ENCODE measurements around the gene TBCK.
"Not testable (repeated sequence)": the region's sequence is repeated elsewhere in the genome, so short reads cannot be mapped to it uniquely, and the experiment has no call there.

The TBCK gene

DNA sequence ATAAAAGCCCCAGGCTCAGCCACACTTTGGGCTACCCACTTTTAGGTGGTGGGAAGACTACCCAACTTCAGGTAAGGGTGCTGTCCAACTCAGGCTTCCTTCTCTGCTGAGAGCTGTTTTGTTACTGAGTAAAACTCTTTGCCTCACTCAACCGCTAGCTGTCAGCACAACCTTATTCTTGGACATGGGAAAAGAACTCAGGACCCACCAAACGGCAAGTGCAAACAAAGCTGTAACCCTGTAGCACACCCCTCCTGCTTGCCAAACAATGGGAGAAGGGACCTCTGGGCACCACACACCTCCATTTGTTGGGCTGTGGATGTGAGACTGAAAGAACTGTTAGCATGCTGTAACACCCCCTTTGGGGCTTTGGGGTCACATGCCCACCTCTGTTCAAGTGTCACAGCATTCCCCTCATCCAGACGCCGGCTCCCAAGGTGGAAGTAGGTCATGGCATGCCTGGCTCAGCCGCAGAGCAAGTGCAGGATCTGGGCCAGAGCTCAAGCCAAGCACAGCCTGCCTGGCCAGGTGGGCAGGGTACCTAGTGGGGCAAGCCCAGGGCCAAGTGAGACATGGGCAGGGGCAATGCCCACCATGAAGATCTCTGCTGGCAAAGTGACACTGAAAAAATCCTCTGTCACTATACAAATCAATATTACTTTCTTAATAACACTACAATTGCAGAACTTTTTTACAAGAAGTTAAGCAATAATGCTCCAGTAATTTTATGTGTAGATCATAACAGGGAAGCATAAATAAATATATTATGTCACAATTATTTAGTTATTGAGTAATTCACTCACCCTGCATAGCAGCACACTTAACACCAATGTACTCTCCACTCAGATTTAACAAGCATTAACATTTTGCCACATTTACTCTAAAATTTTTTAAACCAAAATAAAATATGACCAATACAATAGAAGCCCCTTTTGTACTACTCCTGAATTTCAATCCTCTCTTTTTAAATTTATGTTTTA lies 107.2 kb downstream of the TBCK start:
- DNase-seq, result no peak

DNA sequence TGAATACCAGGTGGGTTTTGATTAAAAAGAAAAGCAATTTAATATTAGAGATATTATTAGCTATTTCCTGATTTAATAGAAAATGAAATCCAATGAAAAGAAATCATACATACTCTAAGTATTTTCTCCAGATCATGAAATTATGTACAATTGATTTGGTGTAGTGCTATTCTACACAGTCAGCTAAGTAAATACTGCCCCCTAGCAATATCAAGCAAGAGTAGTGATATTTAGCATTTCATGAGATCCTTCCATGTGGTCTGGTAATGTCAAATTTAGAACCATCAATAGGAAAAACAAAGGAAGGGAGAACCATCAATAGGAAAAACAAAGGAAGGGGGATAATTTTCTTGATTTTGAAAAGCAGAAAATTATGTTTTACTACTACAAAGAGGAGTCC lies 114.6 kb downstream of the TBCK start:
- DNase-seq, result no peak

DNA sequence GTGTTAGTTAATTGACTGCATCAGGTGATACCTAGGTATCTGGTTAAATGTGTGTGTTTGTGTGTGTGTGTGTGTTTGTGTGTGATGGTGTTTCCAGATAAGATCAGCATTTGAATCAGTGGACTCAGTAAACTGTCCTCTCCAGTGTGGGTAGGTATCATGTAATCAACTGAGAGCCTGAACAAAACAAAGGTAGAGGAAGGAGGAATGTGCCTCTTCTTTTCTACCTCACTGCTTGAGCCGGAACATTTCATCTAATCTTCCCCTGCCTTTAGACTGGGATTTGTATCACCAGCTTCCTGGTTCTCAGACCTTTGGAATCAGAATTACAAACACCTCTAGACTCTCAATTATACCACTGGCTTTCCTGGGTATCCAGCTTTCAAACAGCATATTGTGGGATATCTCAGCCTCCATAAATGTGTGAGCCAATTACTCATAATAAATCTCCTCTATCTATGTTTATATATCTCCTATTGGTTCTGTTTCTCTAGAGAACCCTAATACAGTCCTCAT lies 120.5 kb downstream of the TBCK start:
- no peak for DNase-seq

DNA sequence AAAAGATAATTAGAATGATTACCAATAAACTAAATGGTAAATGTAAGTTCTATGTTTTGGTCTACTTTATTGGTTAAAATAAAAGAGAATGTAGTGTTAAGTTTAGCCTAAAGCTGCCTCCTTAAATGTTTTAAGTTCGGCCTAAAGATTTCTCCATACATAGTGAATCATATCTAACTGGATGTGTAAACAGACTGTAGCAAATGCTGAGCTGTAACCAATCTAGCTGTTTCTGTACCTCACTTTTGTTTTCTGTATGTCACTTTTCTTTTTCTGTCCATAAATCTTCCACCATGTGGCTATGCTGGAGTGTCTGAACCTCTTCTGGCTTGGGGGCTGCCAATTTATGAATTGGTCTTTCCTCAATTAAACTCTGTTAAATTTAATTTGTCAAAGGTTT lies 121.2 kb downstream of the TBCK start:
- DNase-seq, result no peak

DNA sequence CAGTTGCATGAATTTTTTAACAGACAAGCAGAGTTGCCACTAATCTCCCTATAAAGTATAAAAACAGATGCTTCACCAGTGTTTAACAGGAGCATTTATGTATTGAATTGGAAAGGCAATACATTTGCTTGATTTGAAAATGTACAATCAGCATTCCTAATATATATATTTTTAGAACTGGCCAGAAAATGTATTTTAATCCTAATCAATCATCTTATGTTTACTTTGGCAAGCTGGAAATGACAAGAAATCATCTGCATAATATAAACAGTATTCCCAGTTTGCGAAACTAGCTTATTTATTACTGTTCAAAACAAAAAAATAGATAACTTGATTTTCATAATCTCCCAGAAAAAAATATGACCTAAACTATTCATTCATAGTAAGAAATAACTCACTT lies 123.9 kb downstream of the TBCK start:
- DNase-seq, result no peak

DNA sequence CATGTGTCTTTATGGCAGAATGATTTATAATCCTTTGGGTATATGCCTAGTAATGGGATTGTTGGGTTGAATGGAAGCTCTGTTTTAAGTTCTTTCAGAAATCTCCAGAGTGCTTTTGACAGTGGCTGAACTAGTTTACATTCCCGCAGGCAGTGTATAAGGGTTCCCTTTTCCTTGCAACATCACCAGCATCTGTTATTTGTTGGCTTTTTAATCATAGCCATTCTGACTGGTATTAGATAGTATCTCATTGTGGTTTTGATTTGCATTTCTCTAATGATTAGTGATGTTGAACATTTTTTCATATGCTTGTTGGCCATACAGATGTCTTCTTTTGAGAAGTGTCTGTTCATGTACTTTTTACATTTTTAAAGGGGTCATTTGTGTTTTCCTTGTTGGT lies 129.8 kb downstream of the TBCK start:
- no peak for DNase-seq

DNA sequence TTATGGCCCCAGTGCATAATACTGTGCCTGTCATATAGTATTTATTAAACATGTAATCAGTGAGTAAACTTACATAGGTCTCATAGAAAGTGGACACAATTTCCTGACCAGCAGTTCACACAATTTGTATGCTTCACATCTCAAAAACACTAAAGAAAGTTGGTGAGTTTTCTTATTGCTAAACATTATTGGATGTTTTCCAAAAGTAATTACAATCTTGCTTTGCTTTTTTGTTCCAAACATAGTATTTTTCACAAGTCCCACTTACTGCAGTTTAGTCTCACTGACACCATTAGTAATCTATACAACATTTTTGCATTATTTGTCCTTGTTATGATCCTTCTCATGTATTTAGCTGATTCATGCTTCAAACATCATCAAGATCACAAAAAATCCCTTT lies 132.5 kb downstream of the TBCK start:
- no peak for DNase-seq

DNA sequence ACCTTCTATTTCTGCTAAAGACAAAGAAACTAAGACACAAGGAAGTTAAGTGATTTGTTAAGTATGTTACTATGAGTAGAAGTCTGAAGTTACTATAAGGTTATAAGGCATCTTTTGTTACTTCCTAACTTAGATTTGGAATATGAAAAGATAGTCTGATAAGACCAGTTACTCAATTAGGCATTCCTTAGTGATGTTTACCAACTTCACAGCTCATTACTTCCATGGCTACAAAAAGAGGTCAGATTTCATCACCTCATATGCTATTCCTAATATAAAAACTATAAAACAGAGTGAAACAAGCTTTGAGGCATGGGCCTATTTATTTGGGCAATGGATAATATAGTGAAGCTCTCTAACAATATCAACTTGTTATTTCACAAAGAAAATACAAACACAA lies 143.1 kb downstream of the TBCK start:
- no peak for DNase-seq

DNA sequence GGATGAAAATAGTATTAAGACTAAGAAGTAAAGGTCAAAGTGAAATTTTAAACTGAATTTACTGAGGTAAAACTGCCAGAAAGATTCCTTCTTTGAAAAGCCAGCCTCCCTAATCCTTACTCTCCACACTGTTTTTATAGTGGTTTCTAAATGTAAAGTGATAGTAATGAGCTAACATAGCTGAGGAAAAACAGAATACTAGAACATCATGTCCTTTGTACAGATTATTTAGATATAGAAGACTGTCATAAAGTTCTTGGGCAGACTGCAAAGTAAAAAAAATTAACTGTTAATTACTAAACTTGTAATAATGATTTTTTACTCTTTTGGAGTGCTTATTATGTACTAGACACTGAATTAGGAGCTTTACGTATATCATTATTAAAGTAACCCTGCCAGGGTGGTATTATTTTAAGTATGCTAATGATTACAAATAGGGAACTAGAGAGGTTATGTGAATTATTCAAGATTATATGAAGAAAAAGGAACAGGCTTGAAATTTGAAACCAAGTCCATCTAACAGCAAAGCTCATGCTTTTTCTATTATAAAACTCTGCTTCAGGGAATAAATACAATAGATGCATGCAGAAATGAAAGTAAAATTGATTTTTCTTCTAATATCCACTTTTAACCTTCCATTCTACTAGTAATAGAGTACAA lies 150.5 kb downstream of the TBCK start:
- DNase-seq, result no peak

DNA sequence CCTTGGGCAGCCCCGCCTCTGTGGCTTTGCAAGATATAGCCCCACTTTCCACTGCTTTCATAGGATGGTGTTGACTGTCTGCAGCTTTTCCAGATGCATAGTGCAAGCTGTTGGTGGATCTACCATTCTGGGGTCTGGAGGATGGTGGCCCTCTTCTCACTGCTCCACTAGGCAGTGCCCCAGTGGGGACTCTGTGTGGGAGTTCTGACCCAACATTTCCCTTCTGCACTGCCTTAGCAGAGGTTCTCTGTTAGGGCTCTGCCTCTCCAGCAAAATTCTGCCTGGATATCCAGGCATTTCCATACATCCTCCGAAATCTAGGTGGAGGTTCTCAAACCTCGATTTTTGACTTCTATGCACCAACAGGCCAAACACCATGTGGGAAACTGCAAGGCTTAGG lies 153.7 kb downstream of the TBCK start:
- DNase-seq, result no peak

DNA sequence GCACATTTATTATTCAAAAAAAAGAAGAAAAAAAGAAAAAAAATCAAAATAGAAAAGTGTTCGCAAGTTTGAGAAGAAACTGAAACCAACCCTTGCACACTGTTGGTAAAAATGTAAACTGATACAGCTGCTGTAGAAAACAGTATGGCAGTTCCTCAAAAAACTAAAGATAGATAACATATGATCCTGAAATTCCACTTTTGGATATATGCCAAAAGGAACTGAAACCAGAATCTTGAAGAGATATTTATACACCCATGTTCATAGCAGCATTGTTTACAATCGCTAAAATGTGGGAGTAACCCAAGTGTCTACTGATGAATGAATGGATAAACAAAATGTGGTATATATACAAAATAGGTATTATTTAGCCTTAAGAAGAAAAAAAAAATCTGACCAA lies 155.4 kb downstream of the TBCK start:
- no peak for DNase-seq

DNA sequence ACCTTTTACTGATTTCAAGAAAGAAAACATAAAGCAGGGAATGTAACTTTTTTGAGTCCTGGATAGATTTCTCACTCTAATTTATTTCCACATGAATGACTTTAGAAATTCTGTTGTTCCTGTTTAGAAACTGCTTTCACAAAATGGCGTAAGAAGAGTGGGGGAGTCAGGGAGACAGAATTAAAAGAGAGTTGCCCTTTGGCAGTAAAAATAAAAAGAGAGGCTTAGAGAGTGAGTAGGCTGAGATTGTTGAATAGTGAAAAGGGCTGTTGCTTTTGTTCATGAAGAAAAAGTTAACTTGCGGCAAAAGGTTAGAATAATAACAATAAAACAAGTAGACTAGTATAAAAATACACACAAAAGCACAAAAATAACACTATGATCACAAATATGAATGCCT lies 166.1 kb downstream of the TBCK start:
- DNase-seq, result no peak

DNA sequence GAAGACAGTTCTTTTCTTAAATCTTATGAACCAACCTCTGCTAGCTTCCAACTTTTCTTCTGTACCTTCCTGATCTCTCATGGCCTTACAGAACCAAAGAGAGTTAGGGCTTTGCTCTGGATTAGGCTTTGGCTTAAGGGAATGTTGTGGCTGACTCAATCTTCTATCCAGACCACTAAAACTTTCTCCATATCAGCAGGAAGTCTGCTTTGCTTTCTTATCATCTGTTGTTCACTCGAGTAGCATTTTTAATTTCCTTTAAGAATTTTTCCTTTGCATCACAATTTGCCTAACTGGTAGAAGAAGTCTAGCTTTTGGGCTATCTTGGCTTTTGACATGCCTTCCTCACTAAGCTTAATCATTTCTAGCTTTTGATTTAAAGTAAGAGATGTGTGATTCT lies 167.0 kb downstream of the TBCK start:
- no peak for DNase-seq

DNA sequence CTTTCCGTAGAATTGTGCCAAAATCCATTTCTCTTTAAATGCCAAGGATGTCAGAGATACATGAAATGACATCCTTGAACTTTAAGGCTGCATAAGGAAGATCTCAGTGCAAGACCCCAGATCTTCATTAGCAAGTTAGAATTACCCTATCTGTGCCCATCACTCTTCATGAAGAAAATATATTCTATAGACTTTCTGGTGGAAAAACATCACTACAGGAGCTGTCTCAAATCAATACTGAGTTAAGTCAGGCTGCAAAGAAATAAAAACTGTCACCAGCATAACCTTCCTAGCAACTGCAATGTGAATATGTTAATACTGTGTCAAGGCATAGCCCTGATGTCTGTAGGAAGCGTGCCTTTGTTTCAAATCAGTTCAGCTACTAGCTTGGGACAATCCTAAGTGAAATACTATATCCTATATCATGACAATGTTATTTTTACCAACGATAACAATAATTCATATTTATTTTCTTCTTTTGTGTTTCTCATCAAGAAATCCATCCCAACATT lies 173.3 kb downstream of the TBCK start:
- no peak for DNase-seq

DNA sequence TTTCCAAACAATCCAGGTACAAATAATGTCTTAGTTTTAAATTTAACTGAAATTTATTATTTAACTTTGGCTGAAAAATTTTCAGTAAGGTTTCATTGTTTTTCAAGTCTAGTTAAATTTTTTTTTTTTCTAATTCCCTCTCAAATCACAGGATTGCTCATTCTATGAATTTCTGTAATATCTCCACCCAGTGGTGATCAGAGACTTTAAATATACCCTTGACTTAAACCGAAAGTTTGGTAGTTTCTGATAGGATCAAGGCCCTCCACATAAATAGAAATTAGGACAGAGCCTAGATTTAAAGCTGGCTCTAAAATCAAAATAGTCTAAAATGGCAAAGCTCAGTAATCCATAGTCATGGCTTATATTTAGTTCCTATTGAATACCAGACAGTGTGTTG lies 175.4 kb downstream of the TBCK start:
- DNase-seq, result no peak

DNA sequence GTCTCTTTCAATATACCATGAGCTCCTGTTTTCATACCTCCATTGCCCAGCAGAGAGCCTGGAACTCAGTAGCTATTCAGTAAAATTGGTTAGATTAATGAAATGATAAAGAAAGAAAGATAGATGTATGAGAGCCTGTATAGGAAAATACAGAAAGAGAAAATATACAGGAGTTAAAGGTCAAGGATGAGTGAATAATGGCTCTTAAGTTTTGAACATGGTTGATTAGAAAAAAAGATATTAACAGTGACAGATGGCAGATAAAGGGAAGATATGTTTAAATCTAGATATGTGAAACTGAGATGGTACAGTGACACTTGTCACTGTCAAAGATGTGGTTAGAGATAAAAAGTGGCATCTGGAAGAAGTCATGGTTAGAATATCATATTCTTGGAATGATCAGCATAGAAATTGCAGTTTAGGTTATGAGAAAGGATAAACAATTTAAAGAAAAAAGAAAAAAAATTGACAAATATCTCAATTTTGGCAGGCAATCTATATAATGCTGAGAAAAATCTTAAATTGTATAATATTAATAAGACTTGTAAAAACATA lies 179.2 kb downstream of the TBCK start:
- no peak for DNase-seq

DNA sequence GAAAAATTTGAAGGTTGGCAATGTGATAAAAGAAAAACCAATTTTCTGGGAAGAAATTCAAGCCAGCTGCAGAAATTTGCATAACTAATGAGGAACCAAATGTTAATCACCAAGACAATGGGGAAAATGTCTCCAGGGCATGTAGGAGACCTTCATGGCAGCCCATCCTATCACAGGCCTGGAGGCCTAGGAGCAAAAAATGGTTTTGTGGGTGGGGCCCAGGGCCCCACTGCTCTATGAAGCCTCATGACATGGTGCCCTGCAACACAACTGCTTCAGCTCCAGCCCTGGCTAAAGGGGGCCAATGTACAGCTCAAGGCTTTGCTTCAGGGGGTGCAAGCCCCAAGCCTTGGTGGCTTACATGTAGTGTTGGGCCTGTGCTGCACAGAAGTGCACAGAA lies 184.0 kb downstream of the TBCK start:
- DNase-seq, result no peak

DNA sequence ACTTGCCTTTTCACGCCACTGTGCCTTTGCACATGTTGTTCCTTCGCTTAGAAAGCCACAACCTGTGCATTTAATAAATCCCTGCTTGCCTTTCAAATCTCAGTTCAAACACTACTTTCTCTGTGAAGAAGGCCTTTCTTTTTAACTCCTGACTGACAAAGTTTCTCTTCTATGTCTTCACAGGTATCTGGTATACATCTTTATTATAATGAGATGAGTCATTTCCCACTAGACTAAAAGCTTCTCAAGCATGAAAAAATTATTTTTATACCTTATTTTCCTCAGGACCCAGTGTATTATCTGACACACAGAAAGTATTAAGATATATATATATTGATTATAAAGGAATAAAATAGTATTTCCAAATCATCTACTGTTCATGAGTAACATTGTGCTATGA lies 189.9 kb downstream of the TBCK start:
- DNase-seq, result no peak

DNA sequence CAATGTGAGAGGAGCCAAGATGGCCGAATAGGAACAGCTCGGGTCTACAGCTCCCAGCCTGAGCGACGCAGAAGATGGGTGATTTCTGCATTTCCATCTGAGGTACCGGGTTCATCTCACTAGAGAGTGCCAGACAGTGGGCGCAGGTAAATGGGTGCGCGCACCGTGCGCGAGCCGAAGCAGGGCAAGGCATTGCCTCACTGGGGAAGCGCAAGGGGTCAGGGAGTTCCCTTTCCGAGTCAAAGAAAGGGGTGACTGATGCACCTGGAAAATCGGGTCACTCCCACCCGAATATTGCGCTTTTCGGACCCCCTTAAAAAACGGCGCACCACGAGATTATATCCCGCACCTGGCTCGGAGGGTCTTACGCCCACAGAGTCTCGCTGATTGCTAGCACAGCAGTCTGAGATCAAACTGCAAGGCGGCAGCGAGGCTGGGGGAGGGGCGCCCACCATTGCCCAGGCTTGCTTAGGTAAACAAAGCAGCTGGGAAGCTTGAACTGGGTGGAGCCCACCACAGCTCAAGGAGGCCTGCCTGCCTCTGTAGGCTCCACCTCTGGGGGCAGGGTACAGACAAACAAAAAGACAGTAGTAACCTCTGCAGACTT lies 196.0 kb downstream of the TBCK start:
- not testable (repeated sequence) for DNase-seq

DNA sequence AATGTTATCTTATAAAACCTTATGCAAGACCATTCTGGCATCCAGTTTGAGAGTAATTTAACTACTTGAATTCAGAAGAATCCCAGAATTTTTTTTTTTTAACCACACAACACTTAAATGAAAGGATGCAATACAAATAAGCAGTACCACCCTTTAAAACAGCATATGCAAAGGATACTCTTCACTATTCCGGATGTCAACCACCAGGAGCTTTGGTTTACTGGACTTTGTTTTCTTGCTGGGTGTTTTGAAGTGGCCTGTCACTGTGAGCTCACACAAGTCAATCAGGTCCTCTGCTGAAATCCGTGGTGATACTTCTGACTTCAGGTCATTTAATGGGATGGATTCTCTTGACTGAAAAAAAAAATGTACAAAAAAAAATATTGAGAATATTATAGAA lies 200.0 kb downstream of the TBCK start:
- DNase-seq, result no peak

DNA sequence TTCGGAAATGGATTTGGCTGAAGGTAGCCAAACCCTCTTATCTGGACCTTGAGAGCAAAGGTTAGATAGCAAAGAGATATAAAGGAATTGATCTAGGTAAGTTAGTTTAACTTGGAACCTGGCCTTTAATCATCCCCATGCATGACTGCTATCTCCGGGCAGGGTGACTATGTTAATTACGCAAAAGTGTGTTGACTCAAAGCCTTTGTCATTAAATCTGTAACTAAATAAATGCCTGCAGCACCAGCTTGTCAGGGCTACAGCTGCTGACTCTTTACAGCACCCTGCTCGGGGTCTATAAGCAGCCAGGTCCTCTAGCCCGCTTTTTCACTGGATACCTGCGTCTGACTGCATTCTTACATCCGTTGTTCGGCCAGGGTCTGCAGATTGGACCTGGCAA lies 201.7 kb downstream of the TBCK start:
- DNase-seq, result no peak

DNA sequence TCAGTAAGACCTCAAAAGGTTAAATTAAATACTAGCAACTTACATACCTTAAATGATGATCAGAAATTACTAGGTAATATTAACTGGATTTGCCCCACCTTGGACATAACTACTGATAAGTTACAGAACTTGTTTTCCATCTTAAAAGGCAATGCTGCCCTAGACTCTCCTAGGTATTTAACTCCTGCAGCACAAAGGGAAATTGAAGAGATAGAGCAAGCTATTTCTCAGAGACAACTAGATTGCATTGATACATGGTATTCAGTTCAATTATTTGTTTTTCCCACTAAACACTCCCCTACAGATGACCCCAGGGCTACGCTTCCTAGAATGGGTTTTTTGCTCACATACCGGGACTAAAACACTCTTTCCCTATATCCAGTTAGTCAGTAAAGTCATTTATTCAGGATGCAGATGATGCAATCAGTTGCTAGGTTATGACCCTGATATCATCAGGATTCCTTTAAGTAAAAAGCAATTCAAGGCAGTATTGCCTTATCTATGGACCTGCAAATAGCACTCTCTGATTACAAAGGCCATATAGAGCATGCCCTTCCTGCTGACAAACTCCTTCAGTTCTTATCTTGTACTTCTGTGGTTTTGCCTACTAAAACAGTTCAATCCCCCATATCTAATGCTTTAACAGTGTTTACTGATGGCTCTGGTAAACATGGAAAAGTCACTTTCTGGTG lies 204.1 kb downstream of the TBCK start:
- DNase-seq, result not testable (repeated sequence)

DNA sequence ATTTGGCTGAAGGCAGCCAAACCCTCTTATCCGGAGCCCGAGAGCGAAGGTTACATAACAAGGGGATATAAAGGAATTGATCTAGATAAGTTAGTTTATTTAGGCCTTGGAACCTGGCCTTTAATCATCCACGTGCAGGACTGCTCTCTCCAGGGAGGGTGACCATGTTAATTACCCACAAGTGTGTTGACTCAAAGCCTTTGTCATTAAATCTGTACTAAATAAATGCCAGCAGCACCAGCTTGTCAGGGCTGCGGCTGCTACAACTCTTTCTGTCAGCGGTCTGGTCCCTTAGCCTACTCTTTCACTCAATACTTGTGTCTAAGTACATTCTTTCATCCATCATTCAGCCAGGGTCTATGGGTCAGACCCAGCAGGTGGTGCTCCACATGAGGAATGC lies 206.1 kb downstream of the TBCK start:
- DNase-seq, result no peak
